Endothelial cell of umbilical vein (primary cell): ENCODE data around the gene SYTL2. TPM values are rescaled to one million over a fixed set of nuclear protein-coding genes. Genes with fewer than 3 reads are reported as not detected.

Experiments used
- BruUV-seq: library from RNA; stranded (reverse); fragments of 400-500 nt; replicated peaks from 2 replicates; lab custom pipeline; 2021; lab: Mats Ljungman, UMichigan
- CTCF ChIA-PET: fragments of 300-600, 350-600 bp; sonication (Branson Sonifier 250); formaldehyde crosslinking; loops from one replicate; lab custom pipeline; 2021; ENCODE audit warnings: antibody characterized with exemption, inconsistent platforms; lab: Charles Lee
- POLR2A ChIA-PET: fragments of 300-600, 350-600 bp; sonication (Branson Sonifier 250); formaldehyde crosslinking; loops from one replicate; lab custom pipeline; 2021; ENCODE audit warnings: antibody characterized with exemption, inconsistent platforms; lab: Charles Lee
- DNase-seq: peaks from one replicate; pipeline ENCODE4 v3.0.0-alpha.2; 2011; ENCODE audit warnings: low read depth, low spot score
- FAIRE-seq: peaks from 2 replicates; lab custom pipeline; 2011; peaks lifted over from hg19 to GRCh38; lab: Jason Lieb, UNC
- H2AFZ ChIP-seq: 2 replicates; pipeline ENCODE4 v1.6.0; 2012; ENCODE audit warnings: low read depth, low read length, control low read depth, inconsistent platforms
- H3K27ac ChIP-seq: 2 replicates; pipeline ENCODE4 v1.5.1; 2011; ENCODE audit warnings: low read depth, mild to moderate bottlenecking, control low read depth, low read length, moderate library complexity; ENCODE audit not compliant: insufficient read depth
- H3K27me3 ChIP-seq, 2 experiments: 2 replicates each; pipeline versions ENCODE4 v1.6.0 to v1.6.1; 2011; ENCODE audit warnings: low read length in 2 of 2, mixed read lengths in 1 of 2; ENCODE audit not compliant: control insufficient read depth in 2 of 2, insufficient read depth in 2 of 2
- H3K36me3 ChIP-seq, 2 experiments: 2 replicates in 1 of 2; 3 replicates in 1 of 2; pipeline ENCODE4 v1.5.1; 2011; ENCODE audit warnings: low read length in 2 of 2, mild to moderate bottlenecking in 1 of 2, moderate library complexity in 1 of 2; ENCODE audit not compliant: control insufficient read depth in 2 of 2, insufficient read depth in 2 of 2; ENCODE audit errors: extremely low read depth in 1 of 2
- H3K4me1 ChIP-seq: 3 replicates; pipeline ENCODE4 v1.5.1; 2011; ENCODE audit warnings: mild to moderate bottlenecking, low read length; ENCODE audit not compliant: control insufficient read depth, insufficient read depth; ENCODE audit errors: extremely low read depth
- H3K4me2 ChIP-seq: 2 replicates; pipeline ENCODE4 v1.6.1; 2011; ENCODE audit warnings: low read length, control low read depth, mixed read lengths; ENCODE audit not compliant: insufficient read depth
- H3K4me3 ChIP-seq, 3 experiments: fragments of 200-600 bp in 1 of 3; sonication (generic), shearing (Covaris generic) in 1 of 3; replicated peaks in 1 of 3; 2 replicates each; pipeline ENCODE4 v1.5.1; 2011 to 2016; ENCODE audit warnings: control low read depth in 3 of 3, low read length in 3 of 3, mild to moderate bottlenecking in 2 of 3, inconsistent platforms in 1 of 3, low read depth in 1 of 3, moderate library complexity in 1 of 3; ENCODE audit not compliant: insufficient read depth in 1 of 3
- H3K79me2 ChIP-seq: 2 replicates; pipeline ENCODE4 v1.6.0; 2012; ENCODE audit warnings: low read length, inconsistent platforms; ENCODE audit not compliant: control insufficient read depth, insufficient read depth
- H3K9ac ChIP-seq: replicated peaks from 2 replicates; pipeline ENCODE3; 2011; ENCODE audit warnings: low read length, control low read depth; ENCODE audit not compliant: insufficient read depth; ENCODE audit errors: extremely low read depth
- H3K9me1 ChIP-seq: replicated peaks from 3 replicates; pipeline ENCODE4 v1.6.0; 2011; ENCODE audit warnings: mild to moderate bottlenecking, low read length; ENCODE audit not compliant: control insufficient read depth, insufficient read depth; ENCODE audit errors: extremely low read depth
- H3K9me3 ChIP-seq: replicated peaks from 2 replicates; pipeline ENCODE4 v1.5.1; 2012; ENCODE audit warnings: low read length, inconsistent platforms; ENCODE audit not compliant: control insufficient read depth, insufficient read depth
- H4K20me1 ChIP-seq: replicated peaks from 2 replicates; pipeline ENCODE3; 2011; ENCODE audit warnings: mild to moderate bottlenecking, low read length; ENCODE audit not compliant: control insufficient read depth, insufficient read depth; ENCODE audit errors: extremely low read depth
- EZH2 ChIP-seq: IDR thresholded peaks from 2 replicates; pipeline ENCODE4 v1.6.1; 2012; ENCODE audit warnings: borderline replicate concordance, low read depth, mild to moderate bottlenecking, moderate library complexity, low read length, inconsistent platforms; ENCODE audit not compliant: severe bottlenecking
- FOS ChIP-seq: IDR thresholded peaks from 2 replicates; pipeline ENCODE4 v1.6.1; 2011; ENCODE audit warnings: mild to moderate bottlenecking, low read length, moderate library complexity, borderline replicate concordance; ENCODE audit not compliant: insufficient read depth
- GATA2 ChIP-seq: IDR thresholded peaks from 2 replicates; pipeline ENCODE4 v1.7.0; 2011; ENCODE audit warnings: low read depth, mild to moderate bottlenecking, moderate library complexity, mixed read lengths, low read length; ENCODE audit not compliant: insufficient read length, insufficient read depth
- JUN ChIP-seq: IDR thresholded peaks from 2 replicates; pipeline ENCODE4 v1.6.1; 2011; ENCODE audit warnings: borderline replicate concordance, low read depth; ENCODE audit not compliant: insufficient read length, insufficient read depth
- MYC ChIP-seq: IDR thresholded peaks from one replicate; pipeline ENCODE4 v1.6.1; 2011; ENCODE audit warnings: mild to moderate bottlenecking, low read depth, low read length
- POLR2A ChIP-seq: IDR thresholded peaks from 2 replicates; pipeline ENCODE4 v1.6.1; 2012; ENCODE audit warnings: low read depth, mild to moderate bottlenecking, control low read depth, low read length
- POLR2AphosphoS5 ChIP-seq: IDR thresholded peaks from 2 replicates; pipeline ENCODE4 v1.6.1; 2012; ENCODE audit warnings: low read depth, mild to moderate bottlenecking, control low read depth, low read length, moderate library complexity; ENCODE audit not compliant: insufficient read depth
- dilution Hi-C: fragments of 300-500 bp; cut with MboI; formaldehyde crosslinking; loops from one replicate; pipeline ENCODE4 v1.15.0; 2019; ENCODE audit warnings: low sequenced_read_pairs; ENCODE audit not compliant: extremely low pct_ligation_motif_present
- intact Hi-C: fragments of 100-400 bp; cut with micrococcal nuclease; formaldehyde crosslinking; loops from one replicate; pipeline ENCODE4 v1.10.0; 2022
- polyA plus RNA-seq, 4 experiments: library from polyadenylated mRNA; depleted of rRNA in 3 of 4; stranded (reverse) in 3 of 4; unstranded in 1 of 4; fragments of >200 nt; gene quantifications; 2 replicates each; pipeline versions ENCODE4 v1.2.1 to v1.2.3, GENCODE V29; 2011 to 2012; ENCODE audit warnings: missing spikeins in 1 of 4
- total RNA-seq: library from RNA; stranded (reverse); gene quantifications from 2 replicates; pipeline ENCODE4 v1.2.3, GENCODE V29; 2021
- TF ChIP-seq, protein P1 (sequence below): IDR thresholded peaks from 2 replicates; pipeline ENCODE4 v1.6.1; 2011; ENCODE audit not compliant: insufficient read depth, insufficient read length
- TF ChIP-seq, protein P2 (sequence below), 2 donors: IDR thresholded peaks; 1 replicate in 1 of 2; 2 replicates in 1 of 2; pipeline ENCODE4 v1.5.1; 2011; ENCODE audit warnings: low read length in 2 of 2, mild to moderate bottlenecking in 2 of 2, moderate library complexity in 2 of 2, control low read depth in 1 of 2, inconsistent platforms in 1 of 2, low read depth in 1 of 2; ENCODE audit not compliant: insufficient read depth in 1 of 2; ENCODE audit errors: extremely low read depth in 1 of 2

The SYTL2 gene
- total and polyA plus RNA-seq, 2 donors (not counting 3 experiments of a cell fraction or from before 2014, with no cell fraction given) = 1.4 to 2.4 TPM

DNA sequence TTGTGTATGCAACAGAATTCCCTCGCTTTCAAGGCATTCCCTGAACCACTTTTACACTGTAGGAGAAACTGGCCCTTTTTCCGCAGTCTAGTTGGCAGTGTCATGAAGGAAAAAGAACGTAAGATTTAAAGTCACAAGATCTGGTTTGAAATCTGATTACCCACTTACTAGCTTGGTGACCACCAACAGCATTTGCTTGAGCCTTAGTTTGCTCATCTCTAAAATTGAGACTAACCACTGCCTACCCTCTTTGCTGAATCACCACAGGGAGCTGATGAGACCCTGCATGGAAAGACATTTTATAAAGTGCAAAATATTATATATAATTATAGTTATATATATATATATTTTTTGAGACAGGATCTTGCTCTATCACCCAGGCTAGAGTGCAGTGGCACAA, 39.4 kb downstream of the SYTL2 start:
- POLR2A ChIA-PET = no interaction called here
- no peaks in the 10 kb centered on the region for H4K20me1 ChIP-seq
- H3K4me2 ChIP-seq = no peak overlapping the region
- FAIRE-seq = no peak
- H3K36me3 ChIP-seq = no peaks in the 10 kb centered on the region
- H3K27me3 ChIP-seq = peaks cover 14 to 18% of the 10 kb centered on the region in 2 experiments
- no peaks in the 10 kb centered on the region for H3K9me1 ChIP-seq
- CTCF ChIA-PET = no interaction called here
- no TSS peak for BruUV-seq
- no peaks in the 10 kb centered on the region for H3K4me1 ChIP-seq
- no peak for DNase-seq
- intact Hi-C loops = no loop called here
- H3K9ac ChIP-seq = no peak overlapping the region
- H2AFZ ChIP-seq = no peak overlapping the region
- H3K4me3 ChIP-seq = no peak overlapping the region
- H3K9me3 ChIP-seq = no peaks in the 10 kb centered on the region
- TF ChIP-seq, protein P1, sequence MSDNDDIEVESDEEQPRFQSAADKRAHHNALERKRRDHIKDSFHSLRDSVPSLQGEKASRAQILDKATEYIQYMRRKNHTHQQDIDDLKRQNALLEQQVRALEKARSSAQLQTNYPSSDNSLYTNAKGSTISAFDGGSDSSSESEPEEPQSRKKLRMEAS = no peak
- H3K79me2 ChIP-seq = no peaks in the 10 kb centered on the region
- dilution Hi-C loops = no loop called here
- no peak overlapping the region for H3K27ac ChIP-seq

DNA sequence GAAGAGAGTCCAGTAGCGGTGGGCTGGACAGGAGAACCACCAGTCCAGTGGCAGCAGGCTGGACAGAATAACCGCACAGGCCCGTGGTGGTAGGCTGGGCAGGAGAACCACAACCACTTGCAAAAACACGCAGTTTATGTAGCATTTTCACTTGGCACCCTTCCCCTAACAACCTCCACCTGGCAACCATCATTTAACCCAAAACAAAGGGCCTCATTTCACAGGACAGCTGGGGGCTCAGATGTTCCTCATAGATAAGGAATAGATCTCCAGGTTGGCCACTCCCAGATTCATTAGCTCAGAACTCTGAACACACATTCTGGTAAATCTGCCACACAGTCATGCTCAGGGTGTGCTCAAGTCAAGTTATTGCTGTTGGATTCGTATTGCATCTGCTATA, 41.2 kb downstream of the SYTL2 start:
- Histone ChIP-seq H2AFZ (no peak overlapping the region), H3K4me3 (no peak overlapping the region), H3K36me3 (no peaks in the 10 kb centered on the region), H3K4me2 (no peak overlapping the region), H3K27ac (no peak overlapping the region), H3K9ac (no peak overlapping the region), H4K20me1 (no peaks in the 10 kb centered on the region), H3K27me3 (peaks cover 18 to 20% of the 10 kb centered on the region in 2 experiments), H3K9me1 (no peaks in the 10 kb centered on the region), H3K9me3 (no peaks in the 10 kb centered on the region), H3K4me1 (no peaks in the 10 kb centered on the region), H3K79me2 (no peaks in the 10 kb centered on the region)
- BruUV-seq = no TSS peak
- POLR2A ChIA-PET = no interaction called here
- DNase-seq (no peak), FAIRE-seq (no peak)
- CTCF ChIA-PET = no interaction called here
- intact Hi-C loops (no loop called here), dilution Hi-C loops (no loop called here)
- no peak for TF ChIP-seq FOS
- TF ChIP-seq EZH2 = no peak
- no peak for TF ChIP-seq POLR2A
- TF ChIP-seq, protein P2, sequence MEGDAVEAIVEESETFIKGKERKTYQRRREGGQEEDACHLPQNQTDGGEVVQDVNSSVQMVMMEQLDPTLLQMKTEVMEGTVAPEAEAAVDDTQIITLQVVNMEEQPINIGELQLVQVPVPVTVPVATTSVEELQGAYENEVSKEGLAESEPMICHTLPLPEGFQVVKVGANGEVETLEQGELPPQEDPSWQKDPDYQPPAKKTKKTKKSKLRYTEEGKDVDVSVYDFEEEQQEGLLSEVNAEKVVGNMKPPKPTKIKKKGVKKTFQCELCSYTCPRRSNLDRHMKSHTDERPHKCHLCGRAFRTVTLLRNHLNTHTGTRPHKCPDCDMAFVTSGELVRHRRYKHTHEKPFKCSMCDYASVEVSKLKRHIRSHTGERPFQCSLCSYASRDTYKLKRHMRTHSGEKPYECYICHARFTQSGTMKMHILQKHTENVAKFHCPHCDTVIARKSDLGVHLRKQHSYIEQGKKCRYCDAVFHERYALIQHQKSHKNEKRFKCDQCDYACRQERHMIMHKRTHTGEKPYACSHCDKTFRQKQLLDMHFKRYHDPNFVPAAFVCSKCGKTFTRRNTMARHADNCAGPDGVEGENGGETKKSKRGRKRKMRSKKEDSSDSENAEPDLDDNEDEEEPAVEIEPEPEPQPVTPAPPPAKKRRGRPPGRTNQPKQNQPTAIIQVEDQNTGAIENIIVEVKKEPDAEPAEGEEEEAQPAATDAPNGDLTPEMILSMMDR (IDR thresholded peaks at IDR 0.05; ENCODE audit: extremely low read depth in 1 of 2, insufficient read depth in 1 of 2, low read depth in 1 of 2, low read length in 2 of 2) = no peak
- TF ChIP-seq JUN = no peak
- no peak for TF ChIP-seq MYC
- TF ChIP-seq, protein P1 = no peak
- TF ChIP-seq GATA2 = no peak
- no peak for TF ChIP-seq POLR2AphosphoS5
